AG20443 (cell line): Measurements from ENCODE around the gene NKAIN4.

Source experiments
- DNase-seq: peaks from one replicate; pipeline ENCODE4 v3.0.0; 2012; ENCODE audit warnings: low spot score, mixed read lengths

The NKAIN4 gene

DNA sequence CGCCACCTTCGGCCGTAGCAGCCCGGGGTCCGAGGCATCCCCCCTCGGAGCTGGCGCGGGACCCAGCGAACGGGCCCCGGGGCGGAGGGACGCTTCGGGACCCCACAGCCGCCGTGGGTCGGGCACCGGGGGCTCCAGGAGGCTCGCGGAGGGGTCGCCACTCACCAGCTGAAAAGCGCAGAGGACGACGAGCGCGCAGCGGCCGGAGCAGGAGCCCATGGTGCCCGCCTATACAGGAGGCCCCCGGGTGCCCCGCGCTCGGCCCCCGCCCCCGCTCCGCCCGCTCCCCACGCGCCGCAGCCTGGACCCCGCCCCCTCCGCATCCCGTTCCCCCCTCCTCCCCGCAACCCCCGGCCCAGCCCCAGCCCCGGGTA, at the start of gene NKAIN4:
Gene NKAIN4 (minus strand): TSS at position 232 of the 374 bp plus-strand sequence. CDS start 13 bp downstream, at position 219.
- DNase-seq, result no peak

DNA sequence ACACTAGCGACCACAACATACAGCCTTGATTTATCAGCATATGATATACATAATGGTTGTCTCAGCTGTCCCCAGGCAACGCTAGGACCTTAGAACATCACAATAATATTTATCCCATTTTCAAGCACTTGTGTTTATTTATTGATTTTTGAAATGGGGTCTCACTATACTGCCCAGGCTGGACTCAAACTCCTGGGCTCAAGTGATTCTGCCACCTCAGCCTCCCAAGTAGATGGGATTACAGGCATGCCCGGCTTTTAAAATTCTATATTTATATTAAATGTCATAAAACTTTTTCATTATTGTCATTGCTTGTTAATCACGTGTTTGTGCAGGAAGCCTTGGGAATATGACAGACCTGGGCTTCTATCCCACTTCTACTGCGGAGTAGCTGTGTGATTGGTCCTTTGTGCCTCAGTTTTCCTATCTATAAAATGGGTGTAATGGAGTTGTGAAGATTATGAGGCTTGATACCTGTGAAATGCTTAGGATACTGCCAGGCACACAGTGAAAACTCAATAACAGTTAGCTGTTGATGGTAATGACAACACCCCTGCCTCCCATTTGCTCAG, 48.9 kb upstream of the NKAIN4 start:
- no peak for DNase-seq

- DNase-seq, result no peak
These were observed 47.4 kb upstream of the NKAIN4 start for GRCh38 chr20:63301671-63302070.

DNA sequence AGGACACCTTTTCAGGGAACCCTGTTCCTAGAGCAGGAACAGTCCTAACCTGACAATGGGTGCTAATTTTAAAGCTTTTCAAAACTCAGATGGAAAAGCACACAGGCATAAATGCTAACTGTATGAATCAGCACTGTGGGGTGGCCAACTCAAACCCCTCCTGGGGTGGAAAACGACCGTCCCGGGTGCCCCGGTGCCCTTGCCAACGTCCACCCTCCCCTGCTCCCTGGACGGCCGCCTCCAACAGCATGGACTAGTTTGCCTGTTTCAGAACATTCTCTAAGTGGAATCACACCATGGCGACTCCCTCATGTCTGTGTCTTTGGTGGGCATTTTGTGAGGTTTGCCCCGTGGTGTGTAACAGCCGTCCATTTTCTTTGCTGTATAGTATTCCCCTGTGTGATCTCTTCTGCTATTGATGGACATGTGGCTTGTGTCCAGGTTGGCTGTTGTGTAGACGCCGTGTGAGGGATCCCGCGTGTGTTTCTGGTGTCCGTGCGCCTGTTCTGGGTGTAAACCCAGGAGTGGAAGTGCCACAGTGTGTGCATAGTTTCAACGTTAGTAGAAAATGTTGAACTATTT, 44.6 kb upstream of the NKAIN4 start:
- DNase-seq, result no peak

DNA sequence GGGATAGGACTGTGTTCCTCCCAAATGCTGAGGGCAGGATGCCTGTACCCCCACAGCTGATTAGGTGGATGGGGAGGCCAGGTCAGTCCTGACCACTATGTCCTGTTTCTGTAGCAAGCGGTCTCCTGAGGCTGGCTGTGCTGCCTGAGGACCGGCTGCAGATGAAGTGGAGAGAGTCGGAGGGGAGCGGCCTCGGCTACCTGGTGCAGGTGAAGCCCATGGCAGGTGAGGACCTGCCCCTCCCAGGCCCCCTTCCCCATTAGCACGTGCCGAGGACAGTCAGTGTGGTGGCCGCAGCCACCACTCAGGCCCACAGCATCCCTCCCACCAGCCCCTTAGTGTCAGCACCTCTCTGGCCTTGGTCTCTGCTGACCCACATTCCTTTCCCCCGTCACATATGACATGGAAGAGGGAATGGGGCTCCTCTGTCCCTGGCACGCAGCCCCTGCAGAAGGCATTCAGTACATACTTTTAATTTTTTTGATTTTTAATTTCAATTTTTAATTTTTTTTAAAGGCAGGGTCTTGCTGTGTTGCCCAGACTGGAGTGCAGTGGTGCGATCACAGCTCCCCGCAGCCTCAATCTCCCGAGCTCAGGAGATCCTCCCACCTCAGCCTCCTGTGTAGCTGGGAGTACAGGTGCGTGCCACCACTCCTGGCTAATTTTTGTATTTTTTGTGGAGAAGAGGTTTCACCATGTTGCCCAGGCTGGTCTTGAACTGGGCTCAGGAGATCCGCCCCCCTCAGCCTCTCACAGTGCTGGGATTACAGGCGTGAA, 43.7 kb upstream of the NKAIN4 start:
- DNase-seq, result no peak

GRCh38 chr20:63297371-63297781, 43.1 kb upstream of the NKAIN4 start:
- DNase-seq, result no peak

- DNase-seq, result no peak
These were observed 42.5 kb upstream of the NKAIN4 start for GRCh38 chr20:63296531-63297299.

DNA sequence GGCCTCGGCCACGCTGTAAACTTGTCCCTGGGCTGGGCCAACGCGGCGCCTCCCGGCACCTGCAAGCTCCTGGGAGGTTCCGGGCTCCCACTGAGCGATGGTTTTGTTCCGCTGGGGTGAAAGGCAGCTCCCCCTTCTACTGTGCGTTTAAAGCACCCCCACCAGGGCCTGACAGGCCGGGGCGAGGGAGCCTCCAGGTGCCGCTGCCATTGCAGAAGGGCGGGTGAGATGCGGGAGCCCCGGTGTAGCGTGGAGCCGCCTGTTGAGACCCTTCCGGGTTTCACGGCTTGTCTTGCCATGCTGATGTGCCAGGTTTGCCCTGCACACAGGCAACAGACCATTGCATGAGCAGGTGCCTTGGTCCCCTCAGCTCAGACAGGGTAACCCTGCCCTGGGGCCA, 41.6 kb upstream of the NKAIN4 start:
- DNase-seq, result no peak

- DNase-seq, result no peak
These were observed 41.2 kb upstream of the NKAIN4 start for GRCh38 chr20:63295422-63295821.

GRCh38 chr20:63295018-63295417, 40.8 kb upstream of the NKAIN4 start:
- DNase-seq, result no peak

DNA sequence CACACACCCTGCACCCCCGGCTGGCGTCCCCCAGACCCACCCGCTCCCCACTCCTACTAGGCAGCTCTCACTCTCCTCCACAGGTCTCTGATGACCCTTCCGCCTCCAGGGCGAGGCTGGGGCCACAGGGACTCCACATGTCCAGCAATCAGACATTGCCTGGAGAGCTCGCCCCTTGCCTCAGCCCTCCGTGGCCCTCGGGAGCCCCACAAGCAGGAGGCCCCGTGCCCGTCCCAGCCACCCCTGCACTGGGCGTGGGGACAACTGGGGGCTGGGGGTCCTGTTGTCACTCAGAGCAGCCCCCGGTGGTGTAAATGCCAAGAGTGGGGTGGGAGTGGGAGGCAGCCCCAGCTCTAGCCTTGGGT, 40.3 kb upstream of the NKAIN4 start:
- no peak for DNase-seq

DNA sequence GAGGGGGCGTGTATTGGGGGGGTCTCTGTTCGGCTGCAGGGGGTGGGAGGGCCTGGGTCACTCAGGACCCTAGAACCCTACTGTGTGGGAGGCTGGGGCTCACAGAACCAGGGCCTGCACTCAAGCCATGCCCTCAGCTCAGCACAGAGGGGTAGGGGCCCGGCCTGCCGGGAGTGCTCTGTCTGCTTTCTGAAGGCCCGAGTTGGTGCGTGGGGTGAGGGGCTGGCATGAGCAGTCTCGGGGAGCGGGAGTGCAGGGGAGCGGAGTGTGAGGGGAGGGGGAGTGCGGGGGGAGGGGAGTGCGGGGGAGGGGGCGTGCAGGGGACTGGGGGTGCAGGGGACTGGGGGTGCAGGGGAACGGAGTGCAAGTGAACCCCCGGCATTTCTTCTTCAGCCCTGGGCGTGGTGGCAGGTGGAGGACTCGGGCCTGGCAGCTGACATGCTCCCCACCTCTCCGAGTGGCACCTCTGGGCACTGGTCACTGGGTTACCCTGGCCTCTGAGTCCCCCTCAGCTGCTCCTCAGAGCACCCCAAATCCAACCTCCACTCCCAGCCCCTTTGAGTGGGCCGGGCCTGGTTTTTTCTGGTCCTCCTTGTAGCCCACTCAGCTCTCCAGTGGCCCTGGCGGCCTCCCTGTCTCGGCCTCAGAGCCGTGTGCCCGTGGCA, 39.7 kb upstream of the NKAIN4 start:
- no peak for DNase-seq

GRCh38 chr20:63293456-63293855, 39.2 kb upstream of the NKAIN4 start:
- DNase-seq, result no peak

- no peak for DNase-seq
These were observed 38.6 kb upstream of the NKAIN4 start, which contains the start of gene COL20A1 for GRCh38 chr20:63292904-63293303. COL20A1 (plus strand) TSS chr20:63293186; CDS start chr20:63295108, 1,922 bp downstream.

DNA sequence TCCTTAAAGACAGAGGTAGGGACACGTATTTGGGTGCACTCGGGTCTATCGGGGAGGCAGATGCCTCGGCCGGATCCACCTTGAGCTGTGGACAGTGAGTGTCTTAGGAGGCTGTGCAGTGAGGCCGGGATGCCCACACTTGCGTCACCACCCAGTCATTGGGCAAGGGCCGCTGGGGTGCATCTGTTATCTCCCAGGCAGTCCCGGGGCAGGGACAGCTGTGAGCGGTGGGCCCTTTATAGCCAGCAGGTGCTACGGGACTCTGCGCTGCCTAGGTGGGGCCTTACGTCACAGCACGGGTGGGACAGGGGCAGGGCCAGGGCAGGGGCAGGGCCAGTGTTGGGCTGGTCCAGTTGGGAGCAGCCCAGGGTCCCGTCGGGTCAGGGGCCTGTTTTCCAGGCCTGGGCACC, 38.0 kb upstream of the NKAIN4 start:
- no peak for DNase-seq

- no peak for DNase-seq
These were observed 37.5 kb upstream of the NKAIN4 start for GRCh38 chr20:63291811-63292210.

DNA sequence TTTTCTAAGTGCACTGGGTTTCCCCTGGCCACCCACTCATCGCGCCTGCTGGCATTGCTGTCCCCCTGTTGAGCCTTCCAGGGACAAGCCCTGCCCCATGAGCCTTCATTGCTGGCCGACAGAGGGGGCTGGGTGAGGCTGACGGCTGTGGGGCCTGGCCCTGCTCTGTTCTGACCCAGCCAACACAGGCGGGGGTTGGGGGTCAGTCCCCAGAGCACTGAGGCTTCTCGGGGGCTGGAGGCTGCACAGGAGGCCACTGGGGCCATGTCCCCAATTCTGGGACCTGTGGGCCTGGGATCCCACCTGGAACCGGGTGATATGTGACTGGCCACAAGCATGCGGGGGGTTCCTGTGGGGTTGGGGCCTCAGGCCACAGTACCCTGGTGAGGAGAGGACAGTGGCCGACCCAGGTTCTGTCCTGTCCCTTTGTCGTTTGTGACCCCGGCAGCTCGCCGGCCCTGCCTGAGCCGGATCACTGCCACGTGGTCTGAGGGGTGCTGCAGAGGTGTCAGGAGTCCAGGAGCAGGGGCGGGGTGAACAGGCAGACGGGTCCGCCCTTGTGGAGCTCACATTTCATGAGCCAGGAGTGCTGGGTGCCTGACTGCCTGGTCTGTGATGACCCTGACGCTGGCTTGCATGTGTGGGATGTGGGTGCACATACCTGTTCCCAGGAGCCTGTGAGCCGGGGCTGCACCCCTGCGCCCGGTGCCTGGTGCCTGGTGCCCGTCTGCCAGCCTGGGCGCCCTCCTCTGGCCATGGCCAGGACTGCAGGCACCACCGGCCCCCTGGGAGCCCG, 36.6 kb upstream of the NKAIN4 start:
- peak; percentile 87 for DNase-seq

DNA sequence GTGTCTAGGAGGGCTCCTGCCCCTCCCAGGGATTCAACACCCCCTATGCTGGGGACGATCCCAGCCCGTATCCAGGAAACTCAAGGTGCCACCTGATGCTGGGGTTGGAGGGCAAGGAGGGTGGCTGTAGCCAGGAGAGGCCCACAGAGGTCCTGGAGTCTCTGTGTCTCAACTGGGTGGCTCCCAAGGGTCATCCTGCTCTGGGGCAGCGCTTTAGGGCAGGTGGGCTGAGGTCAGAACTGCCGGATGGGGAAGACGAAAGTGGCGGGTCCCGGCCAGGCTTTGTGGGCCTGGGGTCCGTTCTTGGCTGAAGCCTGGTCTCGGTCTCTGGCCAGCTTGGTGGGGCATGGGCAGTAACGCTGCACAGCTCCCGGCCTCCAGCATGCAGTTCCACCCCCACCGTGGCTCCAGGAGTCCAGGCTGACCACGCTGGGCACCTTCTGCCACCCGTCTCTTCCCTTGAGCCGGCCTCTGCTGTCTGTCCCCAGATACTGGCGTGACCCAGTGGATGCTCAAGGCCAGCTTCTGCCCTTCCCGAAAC, 35.9 kb upstream of the NKAIN4 start:
- DNase-seq, result no peak

DNA sequence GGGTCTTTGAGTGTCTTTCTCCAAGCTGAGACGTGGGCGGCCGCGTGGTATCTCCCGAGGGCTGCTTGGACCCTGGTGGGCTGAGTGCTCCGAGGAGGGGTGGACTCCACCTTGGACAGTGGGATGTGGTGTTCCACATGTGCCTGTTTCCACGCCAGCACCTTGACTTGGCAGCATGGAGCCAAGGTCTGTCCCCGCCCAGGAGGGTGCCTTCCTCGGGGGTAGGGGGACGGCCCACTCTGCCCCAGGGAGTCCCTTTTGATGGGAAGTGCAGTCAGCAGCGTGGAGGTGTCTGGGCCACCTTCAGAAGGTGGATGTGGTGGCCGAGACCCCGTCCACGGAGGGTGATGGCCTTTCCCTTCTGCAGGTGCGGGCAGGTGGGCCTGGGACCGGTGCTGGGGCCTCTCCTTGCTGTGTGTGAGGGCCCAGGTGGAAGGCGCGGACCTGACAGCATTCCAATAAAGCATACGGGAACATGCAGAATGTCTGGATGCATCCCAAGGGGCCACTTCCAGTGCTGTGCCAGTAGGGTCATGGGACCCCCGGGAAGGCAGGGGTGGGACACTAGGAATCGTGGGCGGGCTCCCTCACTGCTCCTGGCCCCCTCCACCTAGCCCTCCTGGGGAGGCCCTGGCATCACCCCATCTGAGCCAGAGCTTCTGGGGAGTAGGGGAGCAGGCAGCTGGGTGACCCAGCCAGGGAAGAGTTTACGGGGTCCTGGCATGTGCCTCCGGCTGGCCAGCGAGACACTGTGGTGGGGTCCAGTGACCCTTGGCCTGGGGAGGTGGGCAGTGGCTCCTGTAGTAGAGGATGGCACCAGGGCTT, 35.3 kb upstream of the NKAIN4 start:
- no peak for DNase-seq

DNA sequence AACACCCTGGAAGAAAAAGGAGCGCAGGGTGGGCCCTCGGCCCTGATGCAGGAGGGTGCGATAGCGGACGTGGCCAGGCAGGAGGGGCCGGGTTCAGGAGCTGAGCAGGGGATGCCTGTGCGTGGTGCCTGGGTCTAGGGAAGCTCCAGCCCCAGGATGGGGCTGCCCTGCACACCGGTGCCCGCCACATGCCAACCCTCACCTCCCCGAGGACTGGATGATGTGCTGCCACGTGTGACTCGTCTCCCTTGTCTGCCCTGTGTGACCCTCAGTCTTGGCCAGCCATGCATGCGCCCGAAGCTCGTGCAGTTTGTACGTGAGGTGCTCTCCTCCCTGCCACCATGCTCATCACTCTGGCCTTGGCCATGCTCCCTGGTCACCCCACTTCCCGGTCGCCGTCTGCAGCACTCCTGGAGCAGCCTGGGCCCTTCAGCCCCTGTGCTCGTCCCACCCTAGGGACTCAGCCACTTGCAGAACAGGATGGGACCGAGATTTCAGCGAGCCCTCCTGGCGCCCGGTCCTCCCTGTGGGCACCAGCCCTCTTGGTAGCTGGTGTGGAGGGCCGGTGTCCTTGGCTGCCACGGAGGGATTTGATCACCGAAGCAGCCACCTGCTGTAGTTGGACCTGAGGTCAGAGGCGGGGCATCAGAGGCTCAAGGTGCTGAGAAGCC, 34.5 kb upstream of the NKAIN4 start:
- no peak for DNase-seq
